A673 (cell line): ENCODE data around the gene CERS2. TPM values are rescaled to one million over a fixed set of nuclear protein-coding genes. Genes with fewer than 3 reads are reported as not detected.

Source experiments
- BruUV-seq: library from RNA; stranded (reverse); fragments of 400-500 nt; replicated peaks from 2 replicates; lab custom pipeline; 2021; lab: Mats Ljungman, UMichigan
- CTCF ChIA-PET: fragments of 300-600 bp; sonication (Branson Sonifier 250); formaldehyde crosslinking; loops from one replicate; lab custom pipeline; 2022; ENCODE audit warnings: antibody characterized with exemption; lab: Charles Lee
- POLR2A ChIA-PET: fragments of 300-600 bp; sonication (Branson Sonifier 250); formaldehyde crosslinking; loops from one replicate; lab custom pipeline; 2022; ENCODE audit warnings: antibody characterized with exemption; ENCODE audit not compliant: low non-redundant PET; lab: Charles Lee
- DNase-seq: peaks from one replicate; pipeline ENCODE4 v3.0.0-alpha.2; 2015; ENCODE audit warnings: low spot score
- H3K27ac ChIP-seq: fragments of 200-600 bp; sonication (generic); 2 replicates; pipeline ENCODE4 v1.5.1; 2016; ENCODE audit warnings: mixed run types, low read depth, mild to moderate bottlenecking, mixed read lengths, antibody characterized with exemption, low read length; ENCODE audit not compliant: poor library complexity, severe bottlenecking
- H3K27me3 ChIP-seq: fragments of 200-600 bp; sonication (generic); replicated peaks from 2 replicates; pipeline ENCODE4 v1.6.1; 2017; ENCODE audit warnings: mixed run types, low read depth, mild to moderate bottlenecking, mixed read lengths, antibody characterized with exemption, low read length; ENCODE audit not compliant: insufficient read depth, poor library complexity
- H3K36me3 ChIP-seq: fragments of 200-600 bp; sonication (generic); 2 replicates; pipeline ENCODE4 v1.6.1; 2016; ENCODE audit warnings: mixed run types, mild to moderate bottlenecking, mixed read lengths, antibody characterized with exemption, low read length; ENCODE audit not compliant: insufficient read depth, poor library complexity, severe bottlenecking
- H3K4me1 ChIP-seq: fragments of 200-600 bp; sonication (generic); 2 replicates; pipeline ENCODE4 v1.6.1; 2017; ENCODE audit warnings: mixed run types, mild to moderate bottlenecking, mixed read lengths, antibody characterized with exemption, low read length; ENCODE audit not compliant: insufficient read depth, poor library complexity, severe bottlenecking
- H3K4me3 ChIP-seq: fragments of 200-600 bp; sonication (generic); 2 replicates; pipeline ENCODE4 v1.5.1; 2016; ENCODE audit warnings: low read depth, mixed run types, mild to moderate bottlenecking, mixed read lengths, low read length; ENCODE audit not compliant: poor library complexity, severe bottlenecking
- H3K9me3 ChIP-seq: fragments of 200-600 bp; sonication (generic); 2 replicates; pipeline ENCODE4 v1.6.1; 2016; ENCODE audit warnings: mixed run types, low read depth, mild to moderate bottlenecking, mixed read lengths, antibody characterized with exemption, low read length; ENCODE audit not compliant: poor library complexity, severe bottlenecking
- CTCF ChIP-seq: fragments of 300-800, 200-600 bp; sonication (generic); conservative IDR thresholded peaks from 2 replicates; pipeline ENCODE4 v1.5.1; 2017; ENCODE audit warnings: low read depth, mild to moderate bottlenecking, antibody characterized with exemption, low read length, moderate library complexity, mixed read lengths
- EZH2 ChIP-seq: fragments of 200-600 bp; sonication (generic); IDR thresholded peaks from 2 replicates; pipeline ENCODE4 v1.6.1; 2017; ENCODE audit warnings: borderline replicate concordance, low read depth, mild to moderate bottlenecking, mixed read lengths, antibody characterized with exemption, low read length; ENCODE audit not compliant: poor library complexity, severe bottlenecking
- intact Hi-C: fragments of 100-400 bp; cut with micrococcal nuclease; formaldehyde crosslinking; loops from one replicate; pipeline ENCODE4 v1.10.0; 2022; ENCODE audit not compliant: unreplicated experiment
- total RNA-seq: library from RNA; stranded (reverse); gene quantifications from 2 replicates; pipeline ENCODE4 v1.2.3, GENCODE V29; 2021

The CERS2 gene
- total RNA-seq, 1 experiment from 2014 or later = 239 TPM

- H3K27ac ChIP-seq = peak overlapping the region; percentile 90
- H3K9me3 ChIP-seq = no peaks in the 10 kb centered on the region
- no peak for DNase-seq
- H3K4me1 ChIP-seq = peaks cover 24% of the 10 kb centered on the region
- intact Hi-C loops = no loop called here
- H3K27me3 ChIP-seq = no peaks in the 10 kb centered on the region
- POLR2A ChIA-PET = no interaction called here
- CTCF ChIA-PET = no interaction called here
- BruUV-seq = TSS peak; percentile 54
- no peaks in the 10 kb centered on the region for H3K36me3 ChIP-seq
- peak overlapping the region; percentile 95 for H3K4me3 ChIP-seq
- TF ChIP-seq CTCF = no peak
- TF ChIP-seq EZH2 = no peak
These were observed 34.6 kb upstream of the CERS2 start for GRCh38 chr1:151009206-151009587.

- Histone ChIP-seq H3K36me3 (no peaks in the 10 kb centered on the region), H3K9me3 (no peaks in the 10 kb centered on the region), H3K4me3 (peak within 1 kb of the TSS; percentile 95), H3K4me1 (peaks cover 24% of the 10 kb centered on the region), H3K27ac (peak within 1 kb of the TSS; percentile 90), H3K27me3 (no peaks in the 10 kb centered on the region)
- ChIA-PET CTCF (no interaction called here), POLR2A (no interaction called here)
- peak; percentile 98 for DNase-seq
- no TSS peak for BruUV-seq
- no peak for TF ChIP-seq EZH2
- no peak for TF ChIP-seq CTCF
- intact Hi-C loops = no loop called here
These were observed 33.9 kb upstream of the CERS2 start, which contains the start of gene PRUNE1 for GRCh38 chr1:151008244-151009205. Gene PRUNE1 (plus strand): TSS chr1:151008449. CDS start chr1:151008633, 184 bp downstream.

GRCh38 chr1:151007853-151008243, 33.2 kb upstream of the CERS2 start:
- no peaks in the 10 kb centered on the region for H3K36me3 ChIP-seq
- H3K9me3 ChIP-seq = no peaks in the 10 kb centered on the region
- POLR2A ChIA-PET = no interaction called here
- H3K4me1 ChIP-seq = peaks cover 24% of the 10 kb centered on the region
- TF ChIP-seq CTCF = no peak
- no peak for TF ChIP-seq EZH2
- peak overlapping the region; percentile 90 for H3K27ac ChIP-seq
- CTCF ChIA-PET = no interaction called here
- H3K27me3 ChIP-seq = no peaks in the 10 kb centered on the region
- intact Hi-C loops = no loop called here
- peak overlapping the region; percentile 95 for H3K4me3 ChIP-seq
- no peak for DNase-seq
- BruUV-seq = no TSS peak
